HCT116 (cell line): ENCODE measurements around the gene TUBB6. TPM values are rescaled to one million over a fixed set of nuclear protein-coding genes. Genes with fewer than 3 reads are reported as not detected.

Experiments used
- ATAC-seq: fragments of 200-7000 bp; cut with Tn5 transposase; 2 replicates; pipeline ENCODE4 v1.9.1; 2020; ENCODE audit warnings: mild to moderate bottlenecking, moderate library complexity
- BruUV-seq: library from RNA; stranded (reverse); fragments of 400-500 nt; replicated peaks from 2 replicates; lab custom pipeline; 2021; lab: Mats Ljungman, UMichigan
- CTCF ChIA-PET: fragments of 300-600 bp; sonication (Branson Sonifier 250); formaldehyde crosslinking; loops from one replicate; lab custom pipeline; 2021; ENCODE audit warnings: antibody characterized with exemption; lab: Charles Lee
- POLR2A ChIA-PET: fragments of 300-600, 350-600 bp; sonication (Branson Sonifier 250); formaldehyde crosslinking; loops from one replicate; lab custom pipeline; 2021; ENCODE audit warnings: antibody characterized with exemption; lab: Charles Lee
- RAD21 ChIA-PET, 2 experiments: fragments of 300-600 bp; sonication (Branson Sonifier 250); formaldehyde crosslinking; loops; one replicate each; lab custom pipeline; 2023; ENCODE audit warnings: low total read pairs in 2 of 2; ENCODE audit not compliant: uncharacterized antibody in 2 of 2, unreplicated experiment in 2 of 2, low non-redundant PET in 1 of 2; lab: Charles Lee
- DNase-seq: peaks from one replicate; pipeline ENCODE4 v3.0.0-alpha.2; 2010; ENCODE audit warnings: low read depth, low spot score
- H2AFZ ChIP-seq: fragments of 200-600 bp; shearing (Covaris generic), sonication (generic); 2 replicates; pipeline ENCODE4 v1.6.1; 2017; ENCODE audit warnings: low read depth, mixed run types, mixed read lengths, antibody characterized with exemption, low read length; ENCODE audit not compliant: poor library complexity, severe bottlenecking
- H3K27ac ChIP-seq: 2 replicates; pipeline ENCODE4 v1.5.1; 2012; ENCODE audit warnings: low read depth, low read length
- H3K27me3 ChIP-seq: fragments of 200-600 bp; sonication (generic); 2 replicates; pipeline ENCODE4 v1.6.1; 2016; ENCODE audit warnings: mixed run types, low read length, mixed read lengths; ENCODE audit not compliant: insufficient read depth
- H3K36me3 ChIP-seq, 2 experiments: fragments of 200-500 bp in 1 of 2; fragments of 200-600 bp in 1 of 2; sonication (Bioruptor generic) in 1 of 2; sonication (generic) in 1 of 2; 2 replicates each; pipeline versions ENCODE4 v1.5.1 to v1.6.1; 2014 to 2016; ENCODE audit warnings: low read length in 2 of 2, inconsistent platforms in 1 of 2, mixed read lengths in 1 of 2, mixed run types in 1 of 2; ENCODE audit not compliant: insufficient read depth in 2 of 2, control insufficient read depth in 1 of 2
- H3K4me1 ChIP-seq, 2 experiments: fragments of 200-600 bp in 1 of 2; sonication (generic) in 1 of 2; 2 replicates each; pipeline versions ENCODE4 v1.5.1 to v1.6.1; 2012 to 2017; ENCODE audit warnings: low read length in 2 of 2, inconsistent platforms in 1 of 2, mild to moderate bottlenecking in 1 of 2, mixed read lengths in 1 of 2, mixed run types in 1 of 2, moderate library complexity in 1 of 2; ENCODE audit not compliant: insufficient read depth in 2 of 2, control insufficient read depth in 1 of 2
- H3K4me2 ChIP-seq: fragments of 200-600 bp; sonication (generic); 2 replicates; pipeline ENCODE4 v1.6.1; 2017; ENCODE audit warnings: mixed run types, low read length, mixed read lengths
- H3K4me3 ChIP-seq, 2 experiments: fragments of 200-600 bp in 1 of 2; sonication (generic) in 1 of 2; replicated peaks in 1 of 2; 2 replicates each; pipeline ENCODE4 v1.5.1; 2011 to 2016; ENCODE audit warnings: low read length in 2 of 2, control low read depth in 1 of 2, low read depth in 1 of 2, mild to moderate bottlenecking in 1 of 2, mixed read lengths in 1 of 2, mixed run types in 1 of 2
- H3K79me2 ChIP-seq: fragments of 200-600 bp; sonication (generic); 2 replicates; pipeline ENCODE4 v1.6.1; 2017; ENCODE audit warnings: mild to moderate bottlenecking, mixed run types, low read length, moderate library complexity, mixed read lengths; ENCODE audit not compliant: insufficient read depth
- H3K9ac ChIP-seq: fragments of 200-600 bp; sonication (generic); 2 replicates; pipeline ENCODE4 v1.6.1; 2016; ENCODE audit warnings: low read length, mixed read lengths
- H3K9me2 ChIP-seq: fragments of 200-600 bp; sonication (generic), shearing (Covaris generic); 2 replicates; pipeline ENCODE4 v1.6.1; 2017; ENCODE audit warnings: mixed run types, mild to moderate bottlenecking, moderate library complexity; ENCODE audit not compliant: insufficient read depth
- H3K9me3 ChIP-seq, 2 experiments: fragments of 200-500 bp in 1 of 2; fragments of 200-600 bp in 1 of 2; sonication (Bioruptor generic) in 1 of 2; sonication (generic) in 1 of 2; 2 replicates each; pipeline ENCODE4 v1.6.1; 2014 to 2017; ENCODE audit warnings: low read length in 2 of 2, mixed read lengths in 2 of 2, inconsistent platforms in 1 of 2, low read depth in 1 of 2, mild to moderate bottlenecking in 1 of 2, mixed run types in 1 of 2, moderate library complexity in 1 of 2; ENCODE audit not compliant: control insufficient read depth in 1 of 2, insufficient read depth in 1 of 2
- H4K20me1 ChIP-seq: fragments of 200-600 bp; sonication (generic), shearing (Covaris generic); 2 replicates; pipeline ENCODE4 v1.6.1; 2017; ENCODE audit warnings: mixed run types, mild to moderate bottlenecking, moderate library complexity; ENCODE audit not compliant: insufficient read depth
- CBX3 ChIP-seq: IDR thresholded peaks from 2 replicates; pipeline ENCODE4 v1.6.1; 2012; ENCODE audit warnings: low read depth
- CEBPB ChIP-seq: IDR thresholded peaks from 2 replicates; pipeline ENCODE4 v1.6.1; 2012; ENCODE audit warnings: low read depth
- EGR1 ChIP-seq: IDR thresholded peaks from 2 replicates; pipeline ENCODE4 v1.6.1; 2012; ENCODE audit warnings: low read depth
- ELF1 ChIP-seq: IDR thresholded peaks from 2 replicates; pipeline ENCODE4 v1.6.1; 2012; ENCODE audit warnings: low read depth, borderline replicate concordance
- EZH2phosphoT487 ChIP-seq: fragments of 200-600 bp; IDR thresholded peaks from 2 replicates; pipeline ENCODE4 v1.6.1; 2018; ENCODE audit warnings: antibody characterized with exemption, borderline replicate concordance
- FOSL1 ChIP-seq: IDR thresholded peaks from 2 replicates; pipeline ENCODE4 v1.6.1; 2012; ENCODE audit warnings: low read depth
- MAX ChIP-seq: IDR thresholded peaks from 2 replicates; pipeline ENCODE4 v1.6.1; 2012
- POLR2A ChIP-seq: IDR thresholded peaks from 2 replicates; pipeline ENCODE4 v1.7.0; 2011; ENCODE audit warnings: borderline replicate concordance; ENCODE audit not compliant: insufficient read depth, insufficient read length; ENCODE audit errors: extremely low read depth
- POLR2AphosphoS5 ChIP-seq: IDR thresholded peaks from 2 replicates; pipeline ENCODE4 v1.6.1; 2011; ENCODE audit warnings: mild to moderate bottlenecking, low read depth, low read length, moderate library complexity
- RAD21 ChIP-seq: IDR thresholded peaks from 2 replicates; pipeline ENCODE4 v1.6.1; 2012; ENCODE audit warnings: low read depth, mild to moderate bottlenecking
- SIN3A ChIP-seq: IDR thresholded peaks from 2 replicates; pipeline ENCODE4 v1.6.1; 2012; ENCODE audit warnings: low read depth
- SRF ChIP-seq: IDR thresholded peaks from 2 replicates; pipeline ENCODE4 v1.6.1; 2012; ENCODE audit warnings: low read depth
- TCF7L2 ChIP-seq: IDR thresholded peaks from 2 replicates; pipeline ENCODE4 v1.7.0; 2011; ENCODE audit warnings: borderline replicate concordance, inconsistent platforms; ENCODE audit not compliant: insufficient read depth, insufficient read length; ENCODE audit errors: extremely low read depth
- YY1 ChIP-seq: IDR thresholded peaks from 2 replicates; pipeline ENCODE4 v1.6.1; 2011; ENCODE audit warnings: low read length, low read depth, moderate library complexity, mild to moderate bottlenecking; ENCODE audit not compliant: insufficient replicate concordance; ENCODE audit errors: extremely low read depth
- ZBTB33 ChIP-seq: IDR thresholded peaks from 2 replicates; pipeline ENCODE4 v1.6.1; 2011; ENCODE audit warnings: mild to moderate bottlenecking, low read length, moderate library complexity; ENCODE audit not compliant: insufficient replicate concordance; ENCODE audit errors: extremely low read depth
- ZNF274 ChIP-seq: fragments of 200-500 bp; sonication (Bioruptor generic); IDR thresholded peaks from 2 replicates; pipeline ENCODE4 v1.6.1; 2014; ENCODE audit warnings: mild to moderate bottlenecking, low read depth, low read length, inconsistent platforms
- intact Hi-C: fragments of 100-400 bp; cut with micrococcal nuclease; formaldehyde crosslinking; loops from 2 replicates; pipeline ENCODE4 v1.10.0; 2022
- total RNA-seq: library from RNA; stranded (reverse); gene quantifications from one replicate; pipeline ENCODE4 v1.2.1, GENCODE V29; 2021; ENCODE audit not compliant: unreplicated experiment

Gene TUBB6
- total RNA-seq, 1 experiment from 2014 or later, result 87.4 TPM

GRCh38 chr18:12278741-12279682 is 29.0 kb upstream of the TUBB6 start:
- no peak overlapping the region for H3K4me2 ChIP-seq
- H3K79me2 ChIP-seq, result no peaks in the 10 kb centered on the region
- intact Hi-C loops, result no loop called here
- DNase-seq, result no peak
- no peak overlapping the region for H3K27ac ChIP-seq
- H4K20me1 ChIP-seq, result no peaks in the 10 kb centered on the region
- no TSS peak for BruUV-seq
- no peaks in the 10 kb centered on the region for H3K9me3 ChIP-seq
- no peak for TF ChIP-seq EZH2phosphoT487
- no peak for TF ChIP-seq ELF1
- TF ChIP-seq MAX, result no peak
- TF ChIP-seq EGR1, result no peak
- no peak for TF ChIP-seq FOSL1
- TF ChIP-seq CBX3, result no peak
- TF ChIP-seq YY1, result no peak
- TF ChIP-seq CEBPB, result no peak
- no peak for TF ChIP-seq RAD21
- no peak for TF ChIP-seq TCF7L2
- TF ChIP-seq SRF, result no peak
- no peak for TF ChIP-seq ZNF274
- TF ChIP-seq SIN3A, result no peak
- TF ChIP-seq POLR2AphosphoS5, result no peak
- TF ChIP-seq ZBTB33, result no peak
- no peak for TF ChIP-seq POLR2A
- no peak overlapping the region for H2AFZ ChIP-seq
- no peaks in the 10 kb centered on the region for H3K36me3 ChIP-seq
- no peak overlapping the region for H3K4me3 ChIP-seq
- H3K4me1 ChIP-seq, result peaks cover 9 to 28% of the 10 kb centered on the region in 2 experiments; a peak in 3 of 4 replicates
- no peak for ATAC-seq
- POLR2A ChIA-PET, result no interaction called here
- H3K9me2 ChIP-seq, result no peaks in the 10 kb centered on the region
- H3K27me3 ChIP-seq, result no peaks in the 10 kb centered on the region
- CTCF ChIA-PET, result interaction anchor here (1.2 to 2.6 kb wide), 6 partner anchors 7 to 116 kb away, joined by 3 to 13 read pairs (median 3); no protein-coding TSS in a partner anchor
- no peak overlapping the region for H3K9ac ChIP-seq
- RAD21 ChIA-PET, result no interaction called here
